GM21619 (cell line): Measurements from ENCODE around the gene OR3A3.
"Not testable (repeated sequence)": the region's sequence is repeated elsewhere in the genome, so short reads cannot be mapped to it uniquely, and the experiment has no call there.

Source experiments
- ATAC-seq: cut with Tn5 transposase; IDR thresholded peaks from one replicate; pipeline ENCODE4 v1.9.1; 2021; ENCODE audit not compliant: unreplicated experiment

The OR3A3 gene

GRCh38 chr17:3411070-3411469 lies at the start of gene OR3A3:
Gene OR3A3, plus strand, starts transcription at chr17:3411370.
- ATAC-seq, result no peak

GRCh38 chr17:3371167-3371566 lies 40.0 kb upstream of the OR3A3 start:
- not testable (repeated sequence) for ATAC-seq

GRCh38 chr17:3378321-3378720 lies 32.8 kb upstream of the OR3A3 start:
- ATAC-seq, result no peak

GRCh38 chr17:3381957-3382356 lies 29.2 kb upstream of the OR3A3 start:
- no peak for ATAC-seq

- no peak for ATAC-seq
Measured at GRCh38 chr17:3385869-3386816, 25.0 kb upstream of the OR3A3 start, which contains the start of gene OR3A2. Gene OR3A2, minus strand, starts transcription at chr17:3386308.

GRCh38 chr17:3389791-3390190 lies 21.4 kb upstream of the OR3A3 start:
- ATAC-seq, result no peak

GRCh38 chr17:3397801-3398200 lies 13.4 kb upstream of the OR3A3 start:
- not testable (repeated sequence) for ATAC-seq

GRCh38 chr17:3398310-3398709 lies 12.9 kb upstream of the OR3A3 start, which contains the start of gene OR1E1:
Gene OR1E1, minus strand, starts transcription at chr17:3398410. Its CDS starts 0 bp downstream, at chr17:3398410.
- ATAC-seq, result no peak

- no peak for ATAC-seq
Measured at GRCh38 chr17:3400055-3400454, 11.1 kb upstream of the OR3A3 start.

GRCh38 chr17:3401786-3402185 lies 9.4 kb upstream of the OR3A3 start:
- no peak for ATAC-seq

- not testable (repeated sequence) for ATAC-seq
Measured at GRCh38 chr17:3403856-3404255, 7.3 kb upstream of the OR3A3 start.

GRCh38 chr17:3412216-3412615 lies 1.0 kb downstream of the OR3A3 start:
- not testable (repeated sequence) for ATAC-seq

- no peak for ATAC-seq
Measured at GRCh38 chr17:3415610-3416009, 4.4 kb downstream of the OR3A3 start.

GRCh38 chr17:3418222-3418621 lies 7.1 kb downstream of the OR3A3 start:
- no peak for ATAC-seq

GRCh38 chr17:3433215-3433614 lies 22.0 kb downstream of the OR3A3 start:
- ATAC-seq, result not testable (repeated sequence)

GRCh38 chr17:3433741-3434140 lies 22.6 kb downstream of the OR3A3 start, which contains the start of gene OR1E2:
Gene OR1E2, minus strand, starts transcription at chr17:3433841. Its CDS starts 0 bp downstream, at chr17:3433841.
- ATAC-seq, result no peak

GRCh38 chr17:3438368-3438767 lies 27.2 kb downstream of the OR3A3 start:
- no peak for ATAC-seq

- ATAC-seq, result no peak
Measured at GRCh38 chr17:3440451-3440850, 29.3 kb downstream of the OR3A3 start.

- ATAC-seq, result no peak
Measured at GRCh38 chr17:3447625-3448024, 36.5 kb downstream of the OR3A3 start.

GRCh38 chr17:3448059-3448665 lies 37.0 kb downstream of the OR3A3 start:
- ATAC-seq, result no peak

- ATAC-seq, result not testable (repeated sequence)
Measured at GRCh38 chr17:3466355-3466754, 55.2 kb downstream of the OR3A3 start.

- ATAC-seq, result no peak
Measured at GRCh38 chr17:3469529-3469928, 58.4 kb downstream of the OR3A3 start.
